SK-N-SH (cell line): ENCODE measurements around the gene GDA. TPM values are rescaled to one million over a fixed set of nuclear protein-coding genes. Genes with fewer than 3 reads are reported as not detected.

Experiments used
- CTCF ChIA-PET: fragments of 300-600, 350-600 bp; formaldehyde crosslinking; extraction: SDS; loops from one replicate; lab custom pipeline; 2021; lab: Yijun Ruan, JAX
- POLR2A ChIA-PET: fragments of 350-600 bp; sonication (Branson Sonifier 250); formaldehyde crosslinking; extraction: SDS; loops from one replicate; lab custom pipeline; 2020; ENCODE audit warnings: antibody characterized with exemption, inconsistent platforms; lab: Yijun Ruan, JAX
- DNase-seq: peaks from one replicate; pipeline ENCODE4 v3.0.0; 2012
- H2AFZ ChIP-seq: fragments of 200-600 bp; sonication (generic); 2 replicates; pipeline ENCODE4 v1.8.1; 2016; ENCODE audit warnings: antibody characterized with exemption, mild to moderate bottlenecking, low read depth
- H3F3A ChIP-seq: fragments of 200-600 bp; sonication (generic); replicated peaks from 2 replicates; pipeline ENCODE3; 2016; ENCODE audit warnings: antibody characterized with exemption, mild to moderate bottlenecking; ENCODE audit not compliant: insufficient read depth
- H3K27ac ChIP-seq, 2 experiments: fragments of 200-500 bp in 1 of 2; fragments of 200-600 bp in 1 of 2; sonication (Bioruptor generic) in 1 of 2; sonication (generic), shearing (Covaris generic) in 1 of 2; 2 replicates each; pipeline versions ENCODE4 v1.5.1 to v1.6.1; 2014 to 2016; ENCODE audit warnings: low read depth in 2 of 2, inconsistent platforms in 1 of 2, low read length in 1 of 2, mild to moderate bottlenecking in 1 of 2, mixed read lengths in 1 of 2
- H3K27me3 ChIP-seq: fragments of 200-600 bp; sonication (generic), shearing (Covaris generic); 2 replicates; pipeline ENCODE4 v1.6.1; 2016; ENCODE audit warnings: mixed run types; ENCODE audit not compliant: insufficient read depth
- H3K36me3 ChIP-seq, 2 experiments: fragments of 200-500 bp in 1 of 2; fragments of 200-600 bp in 1 of 2; sonication (Bioruptor generic) in 1 of 2; sonication (generic) in 1 of 2; replicated peaks in 1 of 2; 2 replicates each; pipeline versions ENCODE3 to v1.5.1; 2014 to 2016; ENCODE audit warnings: low read length in 1 of 2, mild to moderate bottlenecking in 1 of 2; ENCODE audit not compliant: insufficient read depth in 2 of 2, control insufficient read depth in 1 of 2
- H3K4me1 ChIP-seq, 2 experiments: fragments of 200-500 bp in 1 of 2; fragments of 200-600 bp in 1 of 2; sonication (Bioruptor generic) in 1 of 2; sonication (generic), shearing (Covaris generic) in 1 of 2; 2 replicates each; pipeline versions ENCODE4 v1.5.1 to v1.6.1; 2014 to 2016; ENCODE audit warnings: low read depth in 1 of 2, low read length in 1 of 2, mixed run types in 1 of 2; ENCODE audit not compliant: insufficient read depth in 2 of 2, control insufficient read depth in 1 of 2
- H3K4me2 ChIP-seq: fragments of 200-600 bp; sonication (generic), shearing (Covaris generic); 2 replicates; pipeline ENCODE4 v1.6.1; 2017; ENCODE audit warnings: mixed run types
- H3K4me3 ChIP-seq, 2 experiments: fragments of 200-500 bp in 1 of 2; fragments of 200-600 bp in 1 of 2; sonication (Bioruptor generic) in 1 of 2; sonication (generic), shearing (Covaris generic) in 1 of 2; 2 replicates each; pipeline versions ENCODE4 v1.5.1 to v1.8.1; 2014 to 2016; ENCODE audit warnings: low read depth in 2 of 2, inconsistent platforms in 1 of 2, low read length in 1 of 2, mild to moderate bottlenecking in 1 of 2, mixed read lengths in 1 of 2, moderate library complexity in 1 of 2
- H3K79me2 ChIP-seq: fragments of 200-600 bp; sonication (generic); 2 replicates; pipeline ENCODE4 v1.8.1; 2017; ENCODE audit warnings: mild to moderate bottlenecking; ENCODE audit not compliant: insufficient read depth
- H3K9ac ChIP-seq: fragments of 200-600 bp; sonication (generic); 2 replicates; pipeline ENCODE4 v1.6.1; 2017; ENCODE audit warnings: mixed run types
- H3K9me2 ChIP-seq: fragments of 200-600 bp; sonication (generic); 2 replicates; pipeline ENCODE4 v1.6.1; 2017; ENCODE audit warnings: mixed run types
- H3K9me3 ChIP-seq: fragments of 200-600 bp; sonication (generic); 2 replicates; pipeline ENCODE4 v1.6.1; 2017; ENCODE audit warnings: mixed run types, mild to moderate bottlenecking, moderate library complexity
- H4K20me1 ChIP-seq: fragments of 200-600 bp; sonication (generic); 2 replicates; pipeline ENCODE4 v1.6.1; 2017; ENCODE audit warnings: mild to moderate bottlenecking, mixed run types; ENCODE audit not compliant: insufficient read depth
- CHD2 ChIP-seq: fragments of 150-350 bp; IDR thresholded peaks from 2 replicates; pipeline ENCODE4 v1.6.1; 2018; ENCODE audit warnings: low read length; ENCODE audit not compliant: partially characterized antibody
- CTCF ChIP-seq: fragments of 200-600 bp; sonication (generic); IDR thresholded peaks from 2 replicates; pipeline ENCODE4 v1.6.1; 2017; ENCODE audit warnings: antibody characterized with exemption, mild to moderate bottlenecking, moderate library complexity
- EP300 ChIP-seq, 2 experiments: IDR thresholded peaks; 2 replicates each; pipeline versions ENCODE4 v1.4.0 to v1.6.1; 2012; ENCODE audit warnings: borderline replicate concordance in 1 of 2, low read depth in 1 of 2, low read length in 1 of 2
- MXI1 ChIP-seq: IDR thresholded peaks from 2 replicates; pipeline ENCODE4 v1.6.1; 2012; ENCODE audit warnings: mild to moderate bottlenecking, low read depth, low read length, improper control_type of control experiment
- SMC3 ChIP-seq: IDR thresholded peaks from 2 replicates; pipeline ENCODE4 v1.6.1; 2012; ENCODE audit warnings: low read depth, low read length, improper control_type of control experiment
- TCF12 ChIP-seq: IDR thresholded peaks from 2 replicates; pipeline ENCODE4 v1.4.0; 2012
- ZBTB33 ChIP-seq: IDR thresholded peaks from 2 replicates; pipeline ENCODE4 v1.4.0; 2012; ENCODE audit warnings: low read depth, borderline replicate concordance
- WGBS: methylation state at CpG from one replicate; pipeline ENCODE4 v1.1.6; 2017; ENCODE audit warnings: low lambda C conversion rate; 5-methylcytosine and 5-hydroxymethylcytosine counted together
- polyA plus RNA-seq, 3 experiments: library from polyadenylated mRNA; depleted of rRNA; stranded (reverse); fragments of >200 nt; gene quantifications; 2 replicates each; pipeline ENCODE4 v1.2.3, GENCODE V29; 2012
- TF ChIP-seq, protein P1 (sequence below): IDR thresholded peaks from 2 replicates; pipeline ENCODE4 v1.6.1; 2012; ENCODE audit warnings: mild to moderate bottlenecking, low read depth, low read length, moderate library complexity

GDA gene
- polyA plus RNA-seq, 1 of the 3 experiments (the other 2 are of a cell fraction) = not detected

DNA sequence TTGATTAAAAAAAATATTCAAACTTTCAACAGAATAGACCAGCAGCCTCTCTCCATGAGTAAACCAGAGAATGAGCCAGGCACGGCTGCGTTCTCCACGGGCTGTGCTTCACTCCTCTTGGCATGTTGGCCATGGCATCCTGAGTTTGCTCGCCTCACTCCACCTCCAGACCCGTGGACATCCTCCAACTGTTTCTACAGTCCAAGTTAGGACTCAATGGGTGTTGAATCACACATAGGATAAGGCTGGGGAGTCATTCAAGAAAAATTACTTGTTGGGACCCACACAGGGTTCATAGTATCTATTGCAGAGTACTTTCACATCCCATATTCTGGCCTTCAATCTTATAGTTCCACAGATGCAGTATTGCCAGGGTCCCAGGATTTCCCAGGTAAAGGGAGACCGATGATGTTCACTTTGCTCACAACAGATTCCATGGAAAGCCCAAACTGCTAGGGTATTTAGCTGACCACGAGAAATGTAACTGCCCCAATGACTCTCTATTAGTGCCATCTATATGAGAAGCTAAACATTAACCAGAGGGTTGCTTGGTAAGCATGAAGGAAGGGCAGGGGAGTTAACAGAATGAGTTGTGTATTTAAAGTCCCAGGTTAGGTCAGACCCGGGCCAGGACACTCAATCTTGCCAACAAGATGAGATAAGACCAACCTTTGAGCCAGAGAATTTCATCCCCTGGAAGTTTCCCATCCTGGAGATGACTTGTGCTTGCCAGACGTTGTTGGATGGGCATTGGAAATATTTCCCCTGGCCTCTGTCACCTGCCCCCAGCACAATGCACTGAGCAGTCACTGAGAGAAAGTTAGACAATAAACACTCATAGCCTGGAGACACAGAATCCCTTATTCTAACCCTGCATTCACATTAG, 19.7 kb upstream of the GDA start:
- 2% methylated on average over 9 of the region's 9 CpGs for WGBS
- H3K4me1 ChIP-seq = no peaks in the 10 kb centered on the region
- H3K79me2 ChIP-seq = no peaks in the 10 kb centered on the region
- no peak overlapping the region for H3K27ac ChIP-seq
- no peaks in the 10 kb centered on the region for H3F3A ChIP-seq
- no peaks in the 10 kb centered on the region for H3K36me3 ChIP-seq
- no peaks in the 10 kb centered on the region for H3K9me2 ChIP-seq
- H3K4me3 ChIP-seq = no peak overlapping the region
- no peak overlapping the region for H2AFZ ChIP-seq
- ChIA-PET POLR2A (no interaction called here), CTCF (no interaction called here)
- H3K9me3 ChIP-seq = no peaks in the 10 kb centered on the region
- H4K20me1 ChIP-seq = no peaks in the 10 kb centered on the region
- no peak for TF ChIP-seq SMC3
- TF ChIP-seq, all 33 proteins: peak for 0
- Histone ChIP-seq H3K4me2 (no peak overlapping the region), H3K27me3 (no peaks in the 10 kb centered on the region), H3K9ac (no peak overlapping the region)
- no peak for DNase-seq

GRCh38 chr9:72130321-72130720, 18.9 kb upstream of the GDA start:
- H3K27ac ChIP-seq = no peak overlapping the region
- POLR2A ChIA-PET = no interaction called here
- CTCF ChIA-PET = no interaction called here
- no peak for TF ChIP-seq CHD2
- TF ChIP-seq, protein P1, sequence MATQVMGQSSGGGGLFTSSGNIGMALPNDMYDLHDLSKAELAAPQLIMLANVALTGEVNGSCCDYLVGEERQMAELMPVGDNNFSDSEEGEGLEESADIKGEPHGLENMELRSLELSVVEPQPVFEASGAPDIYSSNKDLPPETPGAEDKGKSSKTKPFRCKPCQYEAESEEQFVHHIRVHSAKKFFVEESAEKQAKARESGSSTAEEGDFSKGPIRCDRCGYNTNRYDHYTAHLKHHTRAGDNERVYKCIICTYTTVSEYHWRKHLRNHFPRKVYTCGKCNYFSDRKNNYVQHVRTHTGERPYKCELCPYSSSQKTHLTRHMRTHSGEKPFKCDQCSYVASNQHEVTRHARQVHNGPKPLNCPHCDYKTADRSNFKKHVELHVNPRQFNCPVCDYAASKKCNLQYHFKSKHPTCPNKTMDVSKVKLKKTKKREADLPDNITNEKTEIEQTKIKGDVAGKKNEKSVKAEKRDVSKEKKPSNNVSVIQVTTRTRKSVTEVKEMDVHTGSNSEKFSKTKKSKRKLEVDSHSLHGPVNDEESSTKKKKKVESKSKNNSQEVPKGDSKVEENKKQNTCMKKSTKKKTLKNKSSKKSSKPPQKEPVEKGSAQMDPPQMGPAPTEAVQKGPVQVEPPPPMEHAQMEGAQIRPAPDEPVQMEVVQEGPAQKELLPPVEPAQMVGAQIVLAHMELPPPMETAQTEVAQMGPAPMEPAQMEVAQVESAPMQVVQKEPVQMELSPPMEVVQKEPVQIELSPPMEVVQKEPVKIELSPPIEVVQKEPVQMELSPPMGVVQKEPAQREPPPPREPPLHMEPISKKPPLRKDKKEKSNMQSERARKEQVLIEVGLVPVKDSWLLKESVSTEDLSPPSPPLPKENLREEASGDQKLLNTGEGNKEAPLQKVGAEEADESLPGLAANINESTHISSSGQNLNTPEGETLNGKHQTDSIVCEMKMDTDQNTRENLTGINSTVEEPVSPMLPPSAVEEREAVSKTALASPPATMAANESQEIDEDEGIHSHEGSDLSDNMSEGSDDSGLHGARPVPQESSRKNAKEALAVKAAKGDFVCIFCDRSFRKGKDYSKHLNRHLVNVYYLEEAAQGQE = no peak
- no peak for DNase-seq
- H3K9me3 ChIP-seq = no peaks in the 10 kb centered on the region
- H3K4me3 ChIP-seq = no peak overlapping the region
- no peak overlapping the region for H3K4me2 ChIP-seq
- H3K9me2 ChIP-seq = no peaks in the 10 kb centered on the region
- H3K79me2 ChIP-seq = no peaks in the 10 kb centered on the region
- no peak overlapping the region for H3K9ac ChIP-seq
- no peaks in the 10 kb centered on the region for H4K20me1 ChIP-seq
- H3F3A ChIP-seq = no peaks in the 10 kb centered on the region
- H2AFZ ChIP-seq = no peak overlapping the region
- H3K27me3 ChIP-seq = no peaks in the 10 kb centered on the region
- no peaks in the 10 kb centered on the region for H3K4me1 ChIP-seq
- no peaks in the 10 kb centered on the region for H3K36me3 ChIP-seq

GRCh38 chr9:72131206-72131605, 18.0 kb upstream of the GDA start:
- H3K9me3 ChIP-seq = no peaks in the 10 kb centered on the region
- no peak overlapping the region for H3K9ac ChIP-seq
- no peak overlapping the region for H2AFZ ChIP-seq
- H4K20me1 ChIP-seq = no peaks in the 10 kb centered on the region
- no peaks in the 10 kb centered on the region for H3K4me1 ChIP-seq
- 7% methylated on average over 4 of the region's 4 CpGs for WGBS
- H3K27ac ChIP-seq = no peak overlapping the region
- no peaks in the 10 kb centered on the region for H3K27me3 ChIP-seq
- H3F3A ChIP-seq = no peaks in the 10 kb centered on the region
- no peaks in the 10 kb centered on the region for H3K36me3 ChIP-seq
- POLR2A ChIA-PET = no interaction called here
- DNase-seq = no peak
- no peak overlapping the region for H3K4me2 ChIP-seq
- no peaks in the 10 kb centered on the region for H3K79me2 ChIP-seq
- H3K4me3 ChIP-seq = no peak overlapping the region
- CTCF ChIA-PET = no interaction called here
- H3K9me2 ChIP-seq = no peaks in the 10 kb centered on the region
- TF ChIP-seq TCF12 (no peak), MXI1 (no peak), ZBTB33 (no peak), EP300 (IDR thresholded peaks at IDR 0.05; ENCODE audit: borderline replicate concordance in 1 of 2, low read depth in 1 of 2, low read length in 1 of 2) (no peak), CTCF (no peak)
- TF ChIP-seq, protein P1 = no peak
